Kidney (tissue), 14 donors: ENCODE results near the gene NIPSNAP3A. TPM values are rescaled to one million over a fixed set of nuclear protein-coding genes. Genes with fewer than 3 reads are reported as not detected.

Experiments used
- DNase-seq, 5 donors: peaks; one replicate each; pipeline ENCODE4 v3.0.0-alpha.2; 2013 to 2020
- FAIRE-seq: peaks from 2 replicates; lab custom pipeline; 2012; peaks lifted over from hg19 to GRCh38; lab: Jason Lieb, UNC
- H3K27ac ChIP-seq, 2 donors: one replicate each; pipeline ENCODE4 v1.7.0; 2013; ENCODE audit warnings: low read depth in 2 of 2, low read length in 2 of 2, inconsistent platforms in 1 of 2
- H3K27me3 ChIP-seq: one replicate; pipeline ENCODE4 v1.7.1; 2013; ENCODE audit warnings: low read length, inconsistent platforms; ENCODE audit not compliant: control insufficient read depth, insufficient read depth
- H3K36me3 ChIP-seq, 3 donors: one replicate each; pipeline versions ENCODE4 v1.7.0 to v1.7.1; 2013; ENCODE audit warnings: low read length in 3 of 3, control low read depth in 1 of 3, inconsistent platforms in 1 of 3; ENCODE audit not compliant: insufficient read depth in 3 of 3, control insufficient read depth in 2 of 3
- H3K4me1 ChIP-seq, 3 donors: one replicate each; pipeline versions ENCODE4 v1.7.0 to v1.7.1; 2013; ENCODE audit warnings: low read length in 3 of 3, inconsistent platforms in 1 of 3, low read depth in 1 of 3; ENCODE audit not compliant: control insufficient read depth in 2 of 3, insufficient read depth in 2 of 3
- H3K4me3 ChIP-seq, 3 donors: one replicate each; pipeline versions ENCODE4 v1.7.0 to v1.8.1; 2013; ENCODE audit warnings: low read length in 3 of 3, control low read depth in 1 of 3, inconsistent platforms in 1 of 3
- H3K9ac ChIP-seq, 3 donors: one replicate each; pipeline versions ENCODE4 v1.7.0 to v1.7.1; 2013; ENCODE audit warnings: low read length in 3 of 3, control low read depth in 1 of 3, inconsistent platforms in 1 of 3
- H3K9me3 ChIP-seq, 3 donors: one replicate each; pipeline versions ENCODE4 v1.7.0 to v1.7.1; 2013; ENCODE audit warnings: low read length in 3 of 3, control low read depth in 1 of 3, inconsistent platforms in 1 of 3; ENCODE audit not compliant: control insufficient read depth in 2 of 3, insufficient read depth in 1 of 3
- CTCF ChIP-seq: IDR thresholded peaks from 3 replicates; pipeline ENCODE4 v1.5.1; 2012; ENCODE audit warnings: mild to moderate bottlenecking, moderate library complexity, borderline replicate concordance; ENCODE audit not compliant: insufficient read depth; ENCODE audit errors: extremely low read depth
- intact Hi-C: fragments of 100-400 bp; cut with DNase I; formaldehyde crosslinking; loops from one replicate; pipeline ENCODE4 v1.11.1; 2022
- polyA plus RNA-seq: library from polyadenylated mRNA; stranded (reverse); fragments of 350-450 nt; fragmentation: Illumina TruSeq; extraction: RNeasy Lipid Tissue Mini Kit (QIAGEN cat#74804); gene quantifications from one replicate; pipeline ENCODE4 v1.2.3, GENCODE V29; 2014; ENCODE audit warnings: low read depth, low replicate concordance; ENCODE audit not compliant: insufficient read depth
- total RNA-seq: library from RNA; stranded (reverse); fragmentation: NEBNext Ultra II Directional; extraction: Animal tissue kit (Norgen Biotek cat#: 25700); gene quantifications from one replicate; pipeline ENCODE4 v1.2.1, GENCODE V29; 2021
- donor health status: control.
- donor health status: control.
- donor health status: control.
- donor health status: control.
- donor health status: control.
- donor health status: DM: yes; HTN: yes; CAD: no.
- donor health status: Normal renal cell carcinoma (clear cell type).

NIPSNAP3A gene
- total and polyA plus RNA-seq, 2 donors from 2014 or later: 27.9 to 31.2 TPM

GRCh38 chr9:104776797-104777196 lies 29.3 kb downstream of the NIPSNAP3A start:
- H3K36me3 ChIP-seq: no peaks in the 10 kb centered on the region
- H3K4me1 ChIP-seq: no peaks in the 10 kb centered on the region
- FAIRE-seq (no peak), DNase-seq (no peak)
- no peak for TF ChIP-seq CTCF
- no peaks in the 10 kb centered on the region for H3K9me3 ChIP-seq
- H3K9ac ChIP-seq: no peak overlapping the region
- H3K27ac ChIP-seq: no peak overlapping the region
- no peak overlapping the region for H3K4me3 ChIP-seq
- no peaks in the 10 kb centered on the region for H3K27me3 ChIP-seq
- intact Hi-C loops: no loop called here

GRCh38 chr9:104778802-104779201 lies 31.3 kb downstream of the NIPSNAP3A start:
- DNase-seq: no peak
- no peak for TF ChIP-seq CTCF
- Histone ChIP-seq H3K4me3 (no peak overlapping the region), H3K36me3 (peaks cover 0 to 14% (median 8%) of the 10 kb centered on the region in 3 donors), H3K27ac (no peak overlapping the region), H3K9me3 (no peaks in the 10 kb centered on the region), H3K9ac (no peak overlapping the region), H3K4me1 (no peaks in the 10 kb centered on the region), H3K27me3 (no peaks in the 10 kb centered on the region)
- intact Hi-C loops: no loop called here
- no peak for FAIRE-seq

- TF ChIP-seq CTCF: no peak
- Histone ChIP-seq H3K27me3 (no peaks in the 10 kb centered on the region), H3K4me3 (no peak overlapping the region), H3K27ac (no peak overlapping the region), H3K4me1 (no peaks in the 10 kb centered on the region), H3K36me3 (peaks cover 0 to 19% (median 10%) of the 10 kb centered on the region in 3 donors), H3K9me3 (no peaks in the 10 kb centered on the region), H3K9ac (no peak overlapping the region)
- no peak for FAIRE-seq
- no peak for DNase-seq
- intact Hi-C loops: no loop called here
Observed at GRCh38 chr9:104779334-104779733, 31.9 kb downstream of the NIPSNAP3A start.

- Histone ChIP-seq H3K36me3 (peaks cover 0 to 21% (median 10%) of the 10 kb centered on the region in 3 donors), H3K9ac (no peak overlapping the region), H3K4me3 (no peak overlapping the region), H3K27me3 (no peaks in the 10 kb centered on the region), H3K9me3 (no peaks in the 10 kb centered on the region), H3K4me1 (no peaks in the 10 kb centered on the region), H3K27ac (no peak overlapping the region)
- DNase-seq: no peak
- no peak for TF ChIP-seq CTCF
- no peak for FAIRE-seq
- intact Hi-C loops: no loop called here
Observed at GRCh38 chr9:104779946-104780535, 32.6 kb downstream of the NIPSNAP3A start.
